Measurements from ENCODE around the gene STX19. TPM values are rescaled to one million over a fixed set of nuclear protein-coding genes. Genes with fewer than 3 reads are reported as not detected.
"Not testable (repeated sequence)": the region's sequence is repeated elsewhere in the genome, so short reads cannot be mapped to it uniquely, and the experiment has no call there.

The STX19 gene
- total RNA-seq, 2 experiments from 2014 or later: not detected

DNA sequence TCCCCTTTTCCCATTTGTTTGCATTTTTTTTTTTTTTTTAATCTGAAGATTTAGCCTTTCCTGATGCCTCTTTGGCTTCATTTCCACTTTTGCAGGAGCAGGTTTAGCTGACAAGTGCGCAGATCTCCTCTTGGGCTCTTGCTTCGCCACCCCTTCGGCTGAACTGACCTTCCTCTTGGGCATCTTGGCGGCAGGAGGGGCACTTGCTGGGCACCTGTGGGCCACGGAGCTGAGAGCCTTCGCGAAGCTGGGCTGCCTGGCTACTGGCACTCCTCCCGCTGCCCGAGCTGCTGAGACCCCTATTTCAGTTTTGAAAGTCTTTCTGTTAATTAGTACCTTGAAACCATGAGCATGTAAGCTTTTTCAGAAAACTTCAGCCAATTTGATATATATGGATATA lies 39.6 kb downstream of the STX19 start:
- Mint-ChIP-seq H3K27ac (no peak overlapping the region), H3K27me3 (ENCODE audit: low read depth) (no peaks in the 10 kb centered on the region), H3K36me3 (ENCODE audit: low read depth) (no peaks in the 10 kb centered on the region), H3K4me1 (ENCODE audit: low read depth) (no peaks in the 10 kb centered on the region), H3K9me3 (no peaks in the 10 kb centered on the region), H3K4me3 (no peak overlapping the region)
- DNase-seq: no peak
- intact Hi-C loops (cut with micrococcal nuclease): no loop called here
- CTCF ChIA-PET: interaction anchor here (1.4 kb wide), 1 partner anchor 15 kb away, joined by 4 read pairs; no protein-coding TSS in a partner anchor

DNA sequence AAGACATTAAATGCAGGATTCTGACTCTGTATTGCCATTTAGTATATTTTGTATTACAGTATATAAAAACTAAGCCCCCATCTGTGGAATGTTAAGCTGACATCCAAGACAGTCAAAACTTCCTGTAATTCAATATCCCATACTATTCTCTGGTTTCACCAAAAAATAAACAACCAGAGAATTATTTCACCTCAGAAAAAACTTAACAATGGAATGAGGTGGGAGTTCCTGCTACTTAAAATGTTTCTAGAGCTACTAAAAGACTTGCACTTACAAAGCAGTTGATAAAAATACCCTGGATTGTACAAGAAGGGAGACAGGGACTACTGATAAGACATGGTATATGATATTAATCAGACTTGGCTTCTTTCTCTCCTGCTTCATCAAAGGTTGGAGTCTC lies 40.1 kb downstream of the STX19 start:
- H3K4me3 Mint-ChIP-seq: no peak overlapping the region
- H3K4me1 Mint-ChIP-seq (ENCODE audit: low read depth): no peaks in the 10 kb centered on the region
- no peaks in the 10 kb centered on the region for H3K27me3 Mint-ChIP-seq (ENCODE audit: low read depth)
- intact Hi-C loops (cut with micrococcal nuclease): no loop called here
- H3K9me3 Mint-ChIP-seq: no peaks in the 10 kb centered on the region
- CTCF ChIA-PET: interaction anchor here (1.4 kb wide), 1 partner anchor 16 kb away, joined by 4 read pairs; no protein-coding TSS in a partner anchor
- no peak for DNase-seq
- H3K36me3 Mint-ChIP-seq (ENCODE audit: low read depth): no peaks in the 10 kb centered on the region
- no peak overlapping the region for H3K27ac Mint-ChIP-seq

DNA sequence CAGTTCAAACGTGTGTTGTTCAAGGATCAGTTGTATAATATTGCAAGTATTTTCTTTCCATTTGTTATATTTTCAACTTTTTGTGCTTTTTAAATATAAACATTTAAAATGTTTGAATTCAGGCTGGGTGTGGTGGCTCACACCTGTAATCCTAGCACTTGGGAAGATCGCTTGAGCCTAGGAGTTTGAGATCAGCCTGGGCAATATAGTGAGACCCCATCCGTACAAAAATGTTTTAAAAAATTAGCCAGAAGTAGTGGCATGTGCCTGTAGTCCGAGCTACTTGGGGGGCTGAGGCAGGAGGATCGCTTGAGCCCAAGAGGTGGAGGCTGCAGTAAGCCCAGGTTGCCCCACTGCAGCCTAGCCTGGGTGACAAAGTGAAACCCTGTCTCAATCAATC lies 43.8 kb downstream of the STX19 start:
- H3K27ac Mint-ChIP-seq: no peak overlapping the region
- intact Hi-C loops (cut with micrococcal nuclease): no loop called here
- no peaks in the 10 kb centered on the region for H3K27me3 Mint-ChIP-seq (ENCODE audit: low read depth)
- H3K4me1 Mint-ChIP-seq (ENCODE audit: low read depth): peaks cover 8% of the 10 kb centered on the region
- no peaks in the 10 kb centered on the region for H3K9me3 Mint-ChIP-seq
- no peak for DNase-seq
- CTCF ChIA-PET: interaction anchor here (1.5 kb wide), 1 partner anchor 88 kb away, joined by 3 read pairs; no protein-coding TSS in a partner anchor
- H3K4me3 Mint-ChIP-seq: no peak overlapping the region
- no peaks in the 10 kb centered on the region for H3K36me3 Mint-ChIP-seq (ENCODE audit: low read depth)

DNA sequence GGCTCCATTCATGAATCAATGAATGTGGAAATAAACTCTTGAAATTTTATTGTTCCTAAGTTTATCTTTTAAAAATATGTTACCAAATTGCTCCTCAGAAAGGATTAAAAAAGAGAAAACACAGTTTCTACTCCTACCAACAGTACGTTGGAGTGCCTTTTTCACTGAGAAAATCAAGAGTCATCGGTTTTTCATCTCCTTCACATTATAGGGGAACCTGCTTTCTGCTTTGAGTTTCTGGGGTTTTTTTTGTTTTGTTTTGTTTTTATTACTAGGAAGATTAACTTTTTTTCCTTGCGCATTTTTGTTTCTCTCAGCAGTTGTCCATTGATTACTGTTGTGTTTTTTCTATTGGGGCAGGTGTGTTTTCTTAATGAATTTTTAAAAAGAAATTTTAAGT lies 45.0 kb downstream of the STX19 start:
- Mint-ChIP-seq H3K4me3 (no peak overlapping the region), H3K36me3 (ENCODE audit: low read depth) (no peaks in the 10 kb centered on the region), H3K27ac (no peak overlapping the region), H3K27me3 (ENCODE audit: low read depth) (no peaks in the 10 kb centered on the region), H3K4me1 (ENCODE audit: low read depth) (peaks cover 12% of the 10 kb centered on the region), H3K9me3 (no peaks in the 10 kb centered on the region)
- CTCF ChIA-PET: no interaction called here
- no peak for DNase-seq
- intact Hi-C loops (cut with micrococcal nuclease): no loop called here

DNA sequence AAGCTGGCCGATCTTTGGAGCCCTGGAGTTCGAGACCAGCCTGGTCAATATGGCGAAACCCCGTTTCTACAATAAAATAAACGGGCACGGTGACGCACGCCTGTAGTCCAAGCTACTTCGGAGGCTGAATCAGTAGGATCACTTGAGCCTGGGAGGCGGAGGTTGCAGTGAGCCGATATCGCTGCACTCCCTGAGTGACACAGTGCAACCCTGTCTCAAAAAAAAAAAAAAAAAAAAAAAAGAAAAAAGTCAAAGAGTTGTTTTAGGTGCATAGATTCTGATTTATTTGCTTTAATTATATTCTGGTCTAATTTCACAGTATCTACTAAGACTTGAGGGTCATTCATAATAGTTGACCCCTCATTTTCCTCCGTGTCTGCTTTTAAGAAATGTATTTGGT lies 46.7 kb downstream of the STX19 start:
- no peaks in the 10 kb centered on the region for H3K36me3 Mint-ChIP-seq (ENCODE audit: low read depth)
- CTCF ChIA-PET: interaction anchor here (0.8 to 1.2 kb wide), 2 partner anchors 10 to 88 kb away, joined by 3 read pairs; no protein-coding TSS in a partner anchor
- peaks cover 12% of the 10 kb centered on the region for H3K4me1 Mint-ChIP-seq (ENCODE audit: low read depth)
- H3K27me3 Mint-ChIP-seq (ENCODE audit: low read depth): no peaks in the 10 kb centered on the region
- intact Hi-C loops (cut with micrococcal nuclease): no loop called here
- H3K4me3 Mint-ChIP-seq: no peak overlapping the region
- no peak for DNase-seq
- no peak overlapping the region for H3K27ac Mint-ChIP-seq
- H3K9me3 Mint-ChIP-seq: no peaks in the 10 kb centered on the region

DNA sequence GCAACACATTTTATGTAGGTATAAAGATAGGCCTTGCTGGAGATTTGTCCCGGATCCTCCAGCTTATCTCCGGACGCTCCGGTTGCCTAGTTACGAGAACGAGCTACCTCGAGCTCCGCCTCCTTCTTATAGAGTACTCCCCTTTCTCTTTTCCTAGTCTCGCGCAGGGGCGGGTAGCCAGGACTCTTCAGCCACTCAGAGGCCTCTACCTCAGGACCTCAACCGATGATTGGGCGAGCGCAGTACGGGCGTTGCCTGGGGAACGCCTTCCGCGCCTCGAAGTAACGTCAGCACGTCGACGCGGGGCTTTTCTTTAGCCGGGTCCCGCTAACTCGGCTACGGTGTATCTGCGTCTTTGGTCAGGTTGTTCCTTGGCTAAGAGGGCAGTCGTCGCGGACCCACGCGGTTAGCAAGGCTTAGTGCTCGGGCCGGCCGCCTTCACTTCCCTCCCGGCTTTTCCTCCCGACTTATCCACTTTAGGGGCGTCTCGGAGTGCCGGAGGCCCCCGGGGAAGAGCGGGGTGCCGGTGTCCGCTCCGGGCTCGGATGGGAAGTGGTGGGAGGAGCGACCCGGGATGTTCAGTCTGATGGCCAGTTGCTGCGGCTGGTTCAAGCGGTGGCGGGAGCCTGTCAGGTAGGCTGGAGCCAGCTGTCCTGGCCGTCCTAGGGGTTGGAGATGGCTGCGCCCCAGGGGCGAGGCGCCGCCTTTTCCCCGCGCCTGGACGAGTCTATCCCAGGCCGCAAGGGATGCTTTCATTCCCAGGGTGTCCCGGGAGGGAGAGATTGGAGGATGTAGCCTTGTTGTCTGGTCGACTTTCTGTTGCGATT lies 48.3 kb downstream of the STX19 start, which contains the start of gene ARL13B:
Gene ARL13B (plus strand): TSS at position 306 of the 827 bp plus-strand sequence. CDS start 269 bp downstream, at position 575.
- peak; percentile 96 for DNase-seq
- H3K27ac Mint-ChIP-seq: no peak within 1 kb of the TSS
- H3K9me3 Mint-ChIP-seq: no peaks in the 10 kb centered on the region
- peaks cover 12% of the 10 kb centered on the region for H3K4me1 Mint-ChIP-seq (ENCODE audit: low read depth)
- H3K4me3 Mint-ChIP-seq: peak within 1 kb of the TSS; percentile 81
- H3K36me3 Mint-ChIP-seq (ENCODE audit: low read depth): no peaks in the 10 kb centered on the region
- no peaks in the 10 kb centered on the region for H3K27me3 Mint-ChIP-seq (ENCODE audit: low read depth)
- CTCF ChIA-PET: interaction anchor here (0.7 to 0.8 kb wide), 2 partner anchors 26 to 31 kb away, joined by 3 read pairs; no protein-coding TSS in a partner anchor
- intact Hi-C loops (cut with micrococcal nuclease): loop anchor here (1.0 kb wide), 2 partner anchors 31 to 82 kb away; partner anchors contain the start of gene DHFR2

DNA sequence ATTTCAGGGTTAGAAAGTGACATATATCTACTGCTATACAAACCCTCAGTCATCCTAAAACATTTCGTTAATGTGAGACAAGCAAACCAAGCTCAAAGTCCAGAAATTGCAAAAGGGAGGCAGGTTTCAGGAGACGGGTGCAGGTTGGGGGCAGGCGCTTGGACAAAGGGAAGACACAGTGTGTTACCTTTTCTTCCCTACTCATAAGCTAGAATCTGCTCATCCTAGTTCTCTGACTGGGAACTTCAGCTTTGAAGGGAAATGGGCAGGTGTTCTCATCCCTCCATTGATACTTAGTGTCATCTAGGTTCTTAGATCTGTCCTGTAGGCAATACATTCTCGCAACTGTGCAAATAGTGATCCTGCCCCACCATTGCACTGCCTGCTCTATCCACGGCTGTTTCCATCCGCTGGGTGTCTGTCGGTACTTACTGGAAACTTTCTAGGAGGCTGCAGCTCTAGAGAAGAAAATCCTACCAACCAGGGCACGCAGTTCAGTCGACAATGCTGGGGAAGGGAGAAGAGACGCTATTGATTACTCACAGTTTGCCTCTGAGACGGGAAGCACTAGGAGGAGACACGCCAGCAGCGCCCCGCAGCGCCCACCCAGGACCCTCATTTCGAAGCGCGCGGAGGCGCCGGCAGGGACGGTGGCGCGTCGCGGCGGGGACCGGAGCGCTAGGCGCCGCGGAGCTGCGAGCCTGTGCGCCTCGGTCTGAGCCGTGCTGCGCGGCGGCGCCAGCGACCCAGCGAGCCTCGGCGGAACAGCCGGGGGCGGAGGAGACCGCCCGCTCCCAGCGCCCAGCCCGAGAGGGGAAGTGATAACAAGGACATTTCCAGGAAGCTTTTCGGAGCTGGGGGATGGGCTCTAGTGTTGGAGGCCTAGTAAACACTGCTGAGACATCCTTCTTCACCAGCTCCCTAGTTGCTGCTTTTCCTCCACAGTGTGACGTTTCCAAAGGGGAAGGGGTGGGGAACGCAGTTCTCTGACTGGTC lies 55.0 kb downstream of the STX19 start, which contains the start of gene PROS1:
Gene PROS1 (minus strand): TSS at position 766 of the 996 bp plus-strand sequence. CDS start 147 bp downstream, at position 619.
- peak; percentile 74 for DNase-seq
- intact Hi-C loops (cut with micrococcal nuclease): no loop called here
- H3K27me3 Mint-ChIP-seq (ENCODE audit: low read depth): peaks cover 5% of the 10 kb centered on the region
- CTCF ChIA-PET: interaction anchor here (0.6 kb wide), 1 partner anchor 345 kb away, joined by 3 read pairs; no protein-coding TSS in a partner anchor
- peak within 1 kb of the TSS; percentile 41 for H3K27ac Mint-ChIP-seq
- H3K9me3 Mint-ChIP-seq: no peaks in the 10 kb centered on the region
- peak within 1 kb of the TSS; percentile 81 for H3K4me3 Mint-ChIP-seq
- H3K36me3 Mint-ChIP-seq (ENCODE audit: low read depth): no peaks in the 10 kb centered on the region
- H3K4me1 Mint-ChIP-seq (ENCODE audit: low read depth): peaks cover 9% of the 10 kb centered on the region

DNA sequence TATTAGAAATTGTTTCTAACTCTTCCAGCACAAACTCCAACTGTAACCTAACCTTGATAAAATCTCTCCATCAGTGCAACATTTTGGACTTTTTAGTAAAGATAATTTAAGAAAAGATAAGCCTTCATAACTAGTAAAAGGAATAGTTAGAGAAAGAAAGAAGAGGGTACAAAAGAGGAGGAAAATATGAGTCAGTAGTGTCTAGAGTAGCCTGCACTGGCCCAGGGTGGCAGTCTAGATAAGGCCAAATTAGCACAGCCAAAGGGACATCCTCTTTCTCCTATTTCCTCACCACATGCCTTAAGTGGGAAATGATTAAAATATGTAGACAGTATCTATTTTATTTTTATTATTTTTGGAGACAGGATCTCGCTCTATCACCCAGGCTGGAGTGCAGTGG lies 58.4 kb downstream of the STX19 start:
- peaks cover 8% of the 10 kb centered on the region for H3K27me3 Mint-ChIP-seq (ENCODE audit: low read depth)
- no peak for DNase-seq
- H3K27ac Mint-ChIP-seq: no peak overlapping the region
- no peak overlapping the region for H3K4me3 Mint-ChIP-seq
- H3K9me3 Mint-ChIP-seq: no peaks in the 10 kb centered on the region
- intact Hi-C loops (cut with micrococcal nuclease): no loop called here
- peaks cover 9% of the 10 kb centered on the region for H3K4me1 Mint-ChIP-seq (ENCODE audit: low read depth)
- no peaks in the 10 kb centered on the region for H3K36me3 Mint-ChIP-seq (ENCODE audit: low read depth)
- CTCF ChIA-PET: no interaction called here

DNA sequence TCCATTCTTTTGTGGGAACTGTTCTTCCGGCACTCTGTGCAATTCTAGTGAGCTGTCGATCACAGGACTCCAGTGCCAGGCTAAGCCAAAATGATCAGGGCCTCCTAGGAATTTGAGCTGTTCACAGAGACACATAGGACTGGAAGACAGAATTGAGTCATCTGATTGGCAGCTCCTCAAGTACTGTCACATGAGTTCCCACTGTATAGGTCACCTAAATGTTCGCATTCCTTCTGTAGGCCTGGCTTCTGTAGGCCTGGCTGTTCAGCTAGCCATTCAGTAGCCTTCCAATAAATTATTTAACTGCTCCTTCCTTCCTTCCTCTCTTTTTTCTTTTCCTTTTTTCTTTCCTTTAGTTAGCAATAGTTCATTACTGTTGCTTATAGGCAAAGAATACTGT lies 59.0 kb downstream of the STX19 start:
- CTCF ChIA-PET: interaction anchor here (0.5 kb wide), 1 partner anchor 40 kb away, joined by 3 read pairs; no protein-coding TSS in a partner anchor
- Mint-ChIP-seq H3K36me3 (ENCODE audit: low read depth) (no peaks in the 10 kb centered on the region), H3K4me3 (no peak overlapping the region), H3K4me1 (ENCODE audit: low read depth) (peaks cover 9% of the 10 kb centered on the region), H3K9me3 (no peaks in the 10 kb centered on the region), H3K27ac (no peak overlapping the region), H3K27me3 (ENCODE audit: low read depth) (peaks cover 8% of the 10 kb centered on the region)
- intact Hi-C loops (cut with micrococcal nuclease): no loop called here
- no peak for DNase-seq

DNA sequence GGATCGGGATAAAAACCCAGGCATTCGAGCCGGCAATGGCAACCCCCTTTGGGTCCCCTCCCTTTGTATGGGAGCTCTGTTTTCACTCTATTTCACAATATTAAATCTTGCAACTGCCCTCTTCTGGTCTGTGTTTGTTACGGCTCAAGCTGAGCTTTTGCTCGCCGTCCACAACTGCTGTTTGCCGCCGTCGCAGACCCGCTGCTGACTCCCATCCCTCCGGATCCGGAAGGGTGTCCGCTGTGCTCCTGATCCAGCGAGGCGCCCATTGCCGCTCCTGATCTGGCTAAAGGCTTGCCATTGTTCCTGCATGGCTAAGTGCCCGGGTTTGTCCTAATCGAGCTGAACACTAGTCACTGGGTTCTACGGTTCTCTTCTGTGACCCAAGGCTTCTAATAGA lies 63.3 kb downstream of the STX19 start:
- intact Hi-C loops (cut with micrococcal nuclease); H3K4me3 Mint-ChIP-seq; H3K27ac Mint-ChIP-seq; DNase-seq; H3K9me3 Mint-ChIP-seq; H3K4me1 Mint-ChIP-seq (ENCODE audit: low read depth); H3K36me3 Mint-ChIP-seq (ENCODE audit: low read depth); H3K27me3 Mint-ChIP-seq (ENCODE audit: low read depth); CTCF ChIA-PET: not testable (repeated sequence)
